ENCODE measurements around the gene TFR2. TPM values are rescaled to one million over a fixed set of nuclear protein-coding genes. Genes with fewer than 3 reads are reported as not detected.

Gene TFR2
- total and polyA plus RNA-seq, 9 of the 15 experiments (the other 6 are each of a cell fraction or from before 2014, with no cell fraction given) = 3.8 to 123 (median 51.1) TPM

DNA sequence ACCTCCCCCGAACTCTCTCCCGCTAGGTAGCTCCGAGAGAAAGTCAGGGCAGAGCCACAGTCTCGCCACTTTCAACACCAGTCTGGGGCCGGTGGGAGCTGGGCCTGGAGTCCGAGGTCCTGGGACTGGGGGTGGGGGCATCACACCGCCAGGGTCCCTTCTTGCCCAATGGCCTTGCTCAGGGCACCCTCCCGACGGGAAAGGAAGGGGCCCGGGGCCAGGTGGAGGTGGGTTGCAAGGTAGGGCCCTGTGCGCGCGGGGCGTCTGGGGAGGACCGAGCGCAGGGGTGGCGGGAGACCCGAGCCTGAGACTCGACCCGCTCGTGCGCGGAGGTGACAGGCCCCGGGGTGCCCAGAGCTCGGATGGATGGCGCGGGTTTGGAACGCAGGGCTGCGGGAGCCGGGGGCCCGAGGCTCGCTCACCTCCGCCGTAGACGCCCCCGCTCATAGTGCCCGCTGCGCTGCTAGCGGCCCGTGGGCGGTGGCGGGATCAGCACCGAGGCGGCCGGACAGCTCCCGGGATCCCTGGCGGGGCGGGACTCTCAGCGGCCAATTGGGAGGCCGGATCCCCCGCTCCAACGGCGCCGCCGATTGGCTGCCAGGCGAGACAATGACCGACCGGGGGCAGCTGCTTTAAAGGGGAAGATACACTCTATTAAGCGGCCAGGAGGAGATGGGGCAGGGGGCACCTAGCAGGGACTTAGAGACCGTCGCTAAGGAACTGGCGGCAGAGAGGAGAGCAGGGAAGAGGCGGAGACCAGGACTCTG is 14.7 kb upstream of the TFR2 start, which contains the start of gene ACTL6B (continued):
- TF ChIP-seq CREB1 (IDR thresholded peaks at IDR 0.05) = 0 out of 2 replicates have a peak, but pooled peaks have one; percentile 39
- TF ChIP-seq CREB1 (CRISPR knock-in tag; IDR thresholded peaks at IDR 0.05) = peak; percentile 74
- TF ChIP-seq, protein P1, sequence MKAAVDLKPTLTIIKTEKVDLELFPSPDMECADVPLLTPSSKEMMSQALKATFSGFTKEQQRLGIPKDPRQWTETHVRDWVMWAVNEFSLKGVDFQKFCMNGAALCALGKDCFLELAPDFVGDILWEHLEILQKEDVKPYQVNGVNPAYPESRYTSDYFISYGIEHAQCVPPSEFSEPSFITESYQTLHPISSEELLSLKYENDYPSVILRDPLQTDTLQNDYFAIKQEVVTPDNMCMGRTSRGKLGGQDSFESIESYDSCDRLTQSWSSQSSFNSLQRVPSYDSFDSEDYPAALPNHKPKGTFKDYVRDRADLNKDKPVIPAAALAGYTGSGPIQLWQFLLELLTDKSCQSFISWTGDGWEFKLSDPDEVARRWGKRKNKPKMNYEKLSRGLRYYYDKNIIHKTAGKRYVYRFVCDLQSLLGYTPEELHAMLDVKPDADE (conservative IDR thresholded peaks at IDR 0.05; ENCODE audit: control insufficient read depth, low read depth, low read length) = peak; percentile 96
- 0 out of 4 replicates have a peak, but pooled peaks of 1 of the 2 experiments have one; percentile 19 for TF ChIP-seq RAD21 (CRISPR knock-in tag; conservative IDR thresholded peaks at IDR 0.05 in 1 of 2, IDR thresholded peaks at IDR 0.05 in 1 of 2)
- no peak for TF ChIP-seq ZNF79 (CRISPR knock-in tag; IDR thresholded peaks at IDR 0.05; ENCODE audit: low read depth)
- TF ChIP-seq ZNF224 (CRISPR knock-in tag; IDR thresholded peaks at IDR 0.05) = peak; percentile 92; the same call in 1 of the 2 replicates
- TF ChIP-seq ZNF431 (CRISPR knock-in tag; IDR thresholded peaks at IDR 0.05) = peak; percentile 55; the same call in 1 of the 2 replicates
- TF ChIP-seq MYBL2 (IDR thresholded peaks at IDR 0.05; ENCODE audit: low read depth) = no peak
- TF ChIP-seq MYBL2 (CRISPR knock-in tag; IDR thresholded peaks at IDR 0.05; ENCODE audit: borderline replicate concordance) = no peak
- no peak for TF ChIP-seq ELF2 (CRISPR knock-in tag; IDR thresholded peaks at IDR 0.05)
- TF ChIP-seq MCM2 (IDR thresholded peaks at IDR 0.05; ENCODE audit: low read depth) = no peak
- peak in 1 of 2 experiments; percentile 93; a peak in 3 of 4 replicates for TF ChIP-seq MAZ (CRISPR knock-in tag; conservative IDR thresholded peaks at IDR 0.05 in 1 of 2, IDR thresholded peaks at IDR 0.05 in 1 of 2)
- TF ChIP-seq, protein P2, sequence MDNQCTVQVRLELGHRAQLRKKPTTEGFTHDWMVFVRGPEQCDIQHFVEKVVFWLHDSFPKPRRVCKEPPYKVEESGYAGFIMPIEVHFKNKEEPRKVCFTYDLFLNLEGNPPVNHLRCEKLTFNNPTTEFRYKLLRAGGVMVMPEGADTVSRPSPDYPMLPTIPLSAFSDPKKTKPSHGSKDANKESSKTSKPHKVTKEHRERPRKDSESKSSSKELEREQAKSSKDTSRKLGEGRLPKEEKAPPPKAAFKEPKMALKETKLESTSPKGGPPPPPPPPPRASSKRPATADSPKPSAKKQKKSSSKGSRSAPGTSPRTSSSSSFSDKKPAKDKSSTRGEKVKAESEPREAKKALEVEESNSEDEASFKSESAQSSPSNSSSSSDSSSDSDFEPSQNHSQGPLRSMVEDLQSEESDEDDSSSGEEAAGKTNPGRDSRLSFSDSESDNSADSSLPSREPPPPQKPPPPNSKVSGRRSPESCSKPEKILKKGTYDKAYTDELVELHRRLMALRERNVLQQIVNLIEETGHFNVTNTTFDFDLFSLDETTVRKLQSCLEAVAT (IDR thresholded peaks at IDR 0.05) = peak in 1 of 2 experiments; percentile 97; a peak in 2 of 4 replicates
- no peak for TF ChIP-seq ZNF551 (CRISPR knock-in tag; IDR thresholded peaks at IDR 0.05)
- TF ChIP-seq, protein P3, sequence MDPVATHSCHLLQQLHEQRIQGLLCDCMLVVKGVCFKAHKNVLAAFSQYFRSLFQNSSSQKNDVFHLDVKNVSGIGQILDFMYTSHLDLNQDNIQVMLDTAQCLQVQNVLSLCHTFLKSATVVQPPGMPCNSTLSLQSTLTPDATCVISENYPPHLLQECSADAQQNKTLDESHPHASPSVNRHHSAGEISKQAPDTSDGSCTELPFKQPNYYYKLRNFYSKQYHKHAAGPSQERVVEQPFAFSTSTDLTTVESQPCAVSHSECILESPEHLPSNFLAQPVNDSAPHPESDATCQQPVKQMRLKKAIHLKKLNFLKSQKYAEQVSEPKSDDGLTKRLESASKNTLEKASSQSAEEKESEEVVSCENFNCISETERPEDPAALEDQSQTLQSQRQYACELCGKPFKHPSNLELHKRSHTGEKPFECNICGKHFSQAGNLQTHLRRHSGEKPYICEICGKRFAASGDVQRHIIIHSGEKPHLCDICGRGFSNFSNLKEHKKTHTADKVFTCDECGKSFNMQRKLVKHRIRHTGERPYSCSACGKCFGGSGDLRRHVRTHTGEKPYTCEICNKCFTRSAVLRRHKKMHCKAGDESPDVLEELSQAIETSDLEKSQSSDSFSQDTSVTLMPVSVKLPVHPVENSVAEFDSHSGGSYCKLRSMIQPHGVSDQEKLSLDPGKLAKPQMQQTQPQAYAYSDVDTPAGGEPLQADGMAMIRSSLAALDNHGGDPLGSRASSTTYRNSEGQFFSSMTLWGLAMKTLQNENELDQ (CRISPR knock-in tag; IDR thresholded peaks at IDR 0.05; ENCODE audit: borderline replicate concordance) = peak; percentile 91
- TF ChIP-seq ETV1 (tag; conservative IDR thresholded peaks at IDR 0.05; ENCODE audit: low read depth) = no peak
- TF ChIP-seq, protein P4, sequence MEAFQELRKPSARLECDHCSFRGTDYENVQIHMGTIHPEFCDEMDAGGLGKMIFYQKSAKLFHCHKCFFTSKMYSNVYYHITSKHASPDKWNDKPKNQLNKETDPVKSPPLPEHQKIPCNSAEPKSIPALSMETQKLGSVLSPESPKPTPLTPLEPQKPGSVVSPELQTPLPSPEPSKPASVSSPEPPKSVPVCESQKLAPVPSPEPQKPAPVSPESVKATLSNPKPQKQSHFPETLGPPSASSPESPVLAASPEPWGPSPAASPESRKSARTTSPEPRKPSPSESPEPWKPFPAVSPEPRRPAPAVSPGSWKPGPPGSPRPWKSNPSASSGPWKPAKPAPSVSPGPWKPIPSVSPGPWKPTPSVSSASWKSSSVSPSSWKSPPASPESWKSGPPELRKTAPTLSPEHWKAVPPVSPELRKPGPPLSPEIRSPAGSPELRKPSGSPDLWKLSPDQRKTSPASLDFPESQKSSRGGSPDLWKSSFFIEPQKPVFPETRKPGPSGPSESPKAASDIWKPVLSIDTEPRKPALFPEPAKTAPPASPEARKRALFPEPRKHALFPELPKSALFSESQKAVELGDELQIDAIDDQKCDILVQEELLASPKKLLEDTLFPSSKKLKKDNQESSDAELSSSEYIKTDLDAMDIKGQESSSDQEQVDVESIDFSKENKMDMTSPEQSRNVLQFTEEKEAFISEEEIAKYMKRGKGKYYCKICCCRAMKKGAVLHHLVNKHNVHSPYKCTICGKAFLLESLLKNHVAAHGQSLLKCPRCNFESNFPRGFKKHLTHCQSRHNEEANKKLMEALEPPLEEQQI (IDR thresholded peaks at IDR 0.05) = peak; percentile 75
- no peak for TF ChIP-seq ZNF184 (CRISPR knock-in tag; IDR thresholded peaks at IDR 0.05)
- TF ChIP-seq DMBX1 (CRISPR knock-in tag; IDR thresholded peaks at IDR 0.05; ENCODE audit: borderline replicate concordance) = peak; percentile 74; the same call in 1 of the 2 replicates
- TF ChIP-seq NUFIP1 (IDR thresholded peaks at IDR 0.05; ENCODE audit: partially characterized antibody) = no peak

Measured in K562 (cell line).